ENCODE measurements around the gene MATN1. TPM values are rescaled to one million over a fixed set of nuclear protein-coding genes. Genes with fewer than 3 reads are reported as not detected.
A peak's percentile ranks its signal among the peaks of the same experiment; 100 is the strongest.

Gene MATN1
- total RNA-seq, 1 experiment from 2014 or later, result 0.24 TPM

GRCh38 chr1:30718091-30718635 lies 5.2 kb downstream of the MATN1 start:
- H3K4me1 Mint-ChIP-seq, result no peaks in the 10 kb centered on the region
- H3K27ac Mint-ChIP-seq, result no peak overlapping the region
- peak; percentile 100 for DNase-seq (ENCODE audit: low spot score)
- peaks cover 8% of the 10 kb centered on the region for H3K36me3 Mint-ChIP-seq
- H3K9me3 Mint-ChIP-seq, result peaks cover 27% of the 10 kb centered on the region
- TF ChIP-seq SP1 (CRISPR knock-in tag; conservative IDR thresholded peaks at IDR 0.05), result peak; percentile 69; the same call in 1 of the 2 replicates
- no peak for TF ChIP-seq ZNF416 (CRISPR knock-in tag; IDR thresholded peaks at IDR 0.05)
- H3K4me3 Mint-ChIP-seq, result peak overlapping the region; percentile 67
- ChIA-PET CTCF (interaction anchor here (0.6 to 5.7 kb wide), 31 partner anchors 10 to 212 kb away, joined by 3 to 290 read pairs (median 6); partner anchors contain the start of gene LAPTM5), POLR2A (interaction anchor here (0.7 to 1.6 kb wide), 2 partner anchors 10 to 61 kb away, joined by 3 to 6 read pairs; no protein-coding TSS in a partner anchor)
- H3K27me3 Mint-ChIP-seq (ENCODE audit: low read depth), result peaks cover 4% of the 10 kb centered on the region
- ATAC-seq, result peak; percentile 89

GRCh38 chr1:30716646-30717045 lies 6.7 kb downstream of the MATN1 start:
- Mint-ChIP-seq H3K27ac (no peak overlapping the region), H3K4me1 (no peaks in the 10 kb centered on the region), H3K27me3 (ENCODE audit: low read depth) (peaks cover 4% of the 10 kb centered on the region), H3K4me3 (no peak overlapping the region), H3K36me3 (peaks cover 8% of the 10 kb centered on the region), H3K9me3 (peaks cover 27% of the 10 kb centered on the region)
- DNase-seq (ENCODE audit: low spot score), result no peak
- POLR2A ChIA-PET, result no interaction called here
- CTCF ChIA-PET, result interaction anchor here (3.4 to 5.7 kb wide), 2 partner anchors 9 to 62 kb away, joined by 16 to 290 read pairs; no protein-coding TSS in a partner anchor
- ATAC-seq, result no peak
- TF ChIP-seq JAZF1 (CRISPR knock-in tag; IDR thresholded peaks at IDR 0.05), result no peak
- TF ChIP-seq TEAD1 (CRISPR knock-in tag; IDR thresholded peaks at IDR 0.05), result no peak
- TF ChIP-seq GRHL2 (CRISPR knock-in tag; IDR thresholded peaks at IDR 0.05; ENCODE audit: insufficient replicate concordance, severe bottlenecking), result no peak
- no peak for TF ChIP-seq NFATC4 (CRISPR knock-in tag; IDR thresholded peaks at IDR 0.05)
- TF ChIP-seq RELA (CRISPR knock-in tag; IDR thresholded peaks at IDR 0.05; ENCODE audit: borderline replicate concordance), result no peak
- TF ChIP-seq ESRRA (CRISPR knock-in tag; IDR thresholded peaks at IDR 0.05; ENCODE audit: borderline replicate concordance), result no peak
- no peak for TF ChIP-seq NFYB (CRISPR knock-in tag; conservative IDR thresholded peaks at IDR 0.05; ENCODE audit: low read depth)
- no peak for TF ChIP-seq PRDM15 (CRISPR knock-in tag; IDR thresholded peaks at IDR 0.05)
- TF ChIP-seq TCF7 (CRISPR knock-in tag; IDR thresholded peaks at IDR 0.05; ENCODE audit: low read depth), result no peak
- no peak for TF ChIP-seq ATF2 (CRISPR knock-in tag; IDR thresholded peaks at IDR 0.05; ENCODE audit: borderline replicate concordance, low read depth)
- TF ChIP-seq ZNF512 (CRISPR knock-in tag; IDR thresholded peaks at IDR 0.05; ENCODE audit: borderline replicate concordance), result no peak
- TF ChIP-seq, protein P1, sequence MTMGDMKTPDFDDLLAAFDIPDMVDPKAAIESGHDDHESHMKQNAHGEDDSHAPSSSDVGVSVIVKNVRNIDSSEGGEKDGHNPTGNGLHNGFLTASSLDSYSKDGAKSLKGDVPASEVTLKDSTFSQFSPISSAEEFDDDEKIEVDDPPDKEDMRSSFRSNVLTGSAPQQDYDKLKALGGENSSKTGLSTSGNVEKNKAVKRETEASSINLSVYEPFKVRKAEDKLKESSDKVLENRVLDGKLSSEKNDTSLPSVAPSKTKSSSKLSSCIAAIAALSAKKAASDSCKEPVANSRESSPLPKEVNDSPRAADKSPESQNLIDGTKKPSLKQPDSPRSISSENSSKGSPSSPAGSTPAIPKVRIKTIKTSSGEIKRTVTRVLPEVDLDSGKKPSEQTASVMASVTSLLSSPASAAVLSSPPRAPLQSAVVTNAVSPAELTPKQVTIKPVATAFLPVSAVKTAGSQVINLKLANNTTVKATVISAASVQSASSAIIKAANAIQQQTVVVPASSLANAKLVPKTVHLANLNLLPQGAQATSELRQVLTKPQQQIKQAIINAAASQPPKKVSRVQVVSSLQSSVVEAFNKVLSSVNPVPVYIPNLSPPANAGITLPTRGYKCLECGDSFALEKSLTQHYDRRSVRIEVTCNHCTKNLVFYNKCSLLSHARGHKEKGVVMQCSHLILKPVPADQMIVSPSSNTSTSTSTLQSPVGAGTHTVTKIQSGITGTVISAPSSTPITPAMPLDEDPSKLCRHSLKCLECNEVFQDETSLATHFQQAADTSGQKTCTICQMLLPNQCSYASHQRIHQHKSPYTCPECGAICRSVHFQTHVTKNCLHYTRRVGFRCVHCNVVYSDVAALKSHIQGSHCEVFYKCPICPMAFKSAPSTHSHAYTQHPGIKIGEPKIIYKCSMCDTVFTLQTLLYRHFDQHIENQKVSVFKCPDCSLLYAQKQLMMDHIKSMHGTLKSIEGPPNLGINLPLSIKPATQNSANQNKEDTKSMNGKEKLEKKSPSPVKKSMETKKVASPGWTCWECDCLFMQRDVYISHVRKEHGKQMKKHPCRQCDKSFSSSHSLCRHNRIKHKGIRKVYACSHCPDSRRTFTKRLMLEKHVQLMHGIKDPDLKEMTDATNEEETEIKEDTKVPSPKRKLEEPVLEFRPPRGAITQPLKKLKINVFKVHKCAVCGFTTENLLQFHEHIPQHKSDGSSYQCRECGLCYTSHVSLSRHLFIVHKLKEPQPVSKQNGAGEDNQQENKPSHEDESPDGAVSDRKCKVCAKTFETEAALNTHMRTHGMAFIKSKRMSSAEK (CRISPR knock-in tag; IDR thresholded peaks at IDR 0.05; ENCODE audit: borderline replicate concordance), result no peak
- no peak for TF ChIP-seq ETV6 (CRISPR knock-in tag; IDR thresholded peaks at IDR 0.05)
- TF ChIP-seq, protein P2, sequence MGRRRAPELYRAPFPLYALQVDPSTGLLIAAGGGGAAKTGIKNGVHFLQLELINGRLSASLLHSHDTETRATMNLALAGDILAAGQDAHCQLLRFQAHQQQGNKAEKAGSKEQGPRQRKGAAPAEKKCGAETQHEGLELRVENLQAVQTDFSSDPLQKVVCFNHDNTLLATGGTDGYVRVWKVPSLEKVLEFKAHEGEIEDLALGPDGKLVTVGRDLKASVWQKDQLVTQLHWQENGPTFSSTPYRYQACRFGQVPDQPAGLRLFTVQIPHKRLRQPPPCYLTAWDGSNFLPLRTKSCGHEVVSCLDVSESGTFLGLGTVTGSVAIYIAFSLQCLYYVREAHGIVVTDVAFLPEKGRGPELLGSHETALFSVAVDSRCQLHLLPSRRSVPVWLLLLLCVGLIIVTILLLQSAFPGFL (CRISPR knock-in tag; IDR thresholded peaks at IDR 0.05; ENCODE audit: borderline replicate concordance), result no peak
- TF ChIP-seq, protein P3, sequence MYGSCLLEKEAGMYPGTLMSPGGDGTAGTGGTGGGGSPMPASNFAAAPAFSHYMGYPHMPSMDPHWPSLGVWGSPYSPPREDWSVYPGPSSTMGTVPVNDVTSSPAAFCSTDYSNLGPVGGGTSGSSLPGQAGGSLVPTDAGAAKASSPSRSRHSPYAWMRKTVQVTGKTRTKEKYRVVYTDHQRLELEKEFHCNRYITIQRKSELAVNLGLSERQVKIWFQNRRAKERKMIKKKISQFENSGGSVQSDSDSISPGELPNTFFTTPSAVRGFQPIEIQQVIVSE (CRISPR knock-in tag; IDR thresholded peaks at IDR 0.05; ENCODE audit: borderline replicate concordance), result no peak
- TF ChIP-seq ZNF317 (CRISPR knock-in tag; IDR thresholded peaks at IDR 0.05; ENCODE audit: borderline replicate concordance, low read depth), result no peak
- no peak for TF ChIP-seq ZSCAN18 (CRISPR knock-in tag; IDR thresholded peaks at IDR 0.05)

All from WTC11 (cell line).